ENCODE data around the gene APOBR. TPM values are rescaled to one million over a fixed set of nuclear protein-coding genes. Genes with fewer than 3 reads are reported as not detected.
A peak's percentile ranks its signal among the peaks of the same experiment; 100 is the strongest.

Gene APOBR
- total and polyA plus RNA-seq, 9 of the 15 experiments (the other 6 are each of a cell fraction or from before 2014, with no cell fraction given): 0.08 to 6.1 (median 2.8) TPM; not detected in 1

- TF ChIP-seq KDM4B (IDR thresholded peaks at IDR 0.05; ENCODE audit: borderline replicate concordance in 2 of 2, low read depth in 1 of 2) (no peak), HMGN3 (IDR thresholded peaks at IDR 0.05; ENCODE audit: borderline replicate concordance, extremely low read depth, insufficient read length, low read depth, low read length) (no peak), NFE2L1 (tag; IDR thresholded peaks at IDR 0.05; ENCODE audit: borderline replicate concordance, low read depth) (no peak), ZBTB5 (IDR thresholded peaks at IDR 0.05) (no peak), BDP1 (IDR thresholded peaks at IDR 0.05; ENCODE audit: insufficient read depth, insufficient read length) (no peak), IRF1 (CRISPR knock-in tag; IDR thresholded peaks at IDR 0.05; ENCODE audit: borderline replicate concordance) (no peak), CBX3 (IDR thresholded peaks at IDR 0.05; ENCODE audit: borderline replicate concordance in 1 of 2, low read length in 2 of 2) (0 out of 3 replicates have a peak, but pooled peaks of 1 of the 2 experiments have one; percentile 1), RBM17 (IDR thresholded peaks at IDR 0.05; ENCODE audit: borderline replicate concordance, low read depth, low read length) (no peak), RREB1 (CRISPR knock-in tag; IDR thresholded peaks at IDR 0.05) (0 out of 2 replicates have a peak, but pooled peaks have one; percentile 38), ETS2 (tag; IDR thresholded peaks at IDR 0.05; ENCODE audit: borderline replicate concordance, poor library complexity, severe bottlenecking) (no peak), ZBTB17 (CRISPR knock-in tag; IDR thresholded peaks at IDR 0.05) (0 out of 2 replicates have a peak, but pooled peaks have one; percentile 19), IFI16 (CRISPR knock-in tag; IDR thresholded peaks at IDR 0.05) (no peak), HDGF (IDR thresholded peaks at IDR 0.05) (no peak), ARHGAP35 (IDR thresholded peaks at IDR 0.05; ENCODE audit: partially characterized antibody) (no peak), MBD2 (IDR thresholded peaks at IDR 0.05; ENCODE audit: borderline replicate concordance, low read depth) (no peak), GABPB2 (CRISPR knock-in tag; conservative IDR thresholded peaks at IDR 0.05) (no peak), ELF2 (CRISPR knock-in tag; IDR thresholded peaks at IDR 0.05) (no peak), RBM22 (IDR thresholded peaks at IDR 0.05; ENCODE audit: low read depth, low read length, poor library complexity, severe bottlenecking) (no peak), XRCC3 (IDR thresholded peaks at IDR 0.05) (no peak), U2AF2 (optimal IDR thresholded peaks at IDR 0.05; ENCODE audit: low read depth, low read length) (no peak)
These were observed 3.0 kb upstream of the APOBR start (continued) for GRCh38 chr16:28491230-28491969.
